Tibial artery (tissue), 4 donors: ENCODE data around the gene MYL11.
A peak's percentile ranks its signal among the peaks of the same experiment; 100 is the strongest.

Source experiments
- DNase-seq, 2 donors: peaks; one replicate each; pipeline ENCODE4 v3.0.0-alpha.2; 2019
- H3K27ac ChIP-seq, 2 donors: fragments of 200-600 bp; sonication (generic) in 1 of 2; 1 replicate in 1 of 2; 2 replicates in 1 of 2; pipeline ENCODE4 v1.5.1; 2018 to 2019; ENCODE audit warnings: mild to moderate bottlenecking in 1 of 2
- H3K27me3 ChIP-seq, 2 donors: fragments of 200-600 bp; sonication (generic) in 1 of 2; one replicate each; pipeline versions ENCODE4 v1.5.1 to v1.6.0; 2016 to 2019
- H3K36me3 ChIP-seq, 3 donors: fragments of 200-600 bp; sonication (generic) in 2 of 3; one replicate each; pipeline ENCODE4 v1.5.1; 2016 to 2019; ENCODE audit warnings: mild to moderate bottlenecking in 2 of 3
- H3K4me1 ChIP-seq, 4 donors: fragments of 200-600 bp; sonication (generic) in 2 of 4; 1 replicate in 3 of 4; 2 replicates in 1 of 4; pipeline ENCODE4 v1.5.1; 2016 to 2019
- H3K4me3 ChIP-seq, 2 donors: fragments of 200-600 bp; sonication (generic) in 1 of 2; 1 replicate in 1 of 2; 2 replicates in 1 of 2; pipeline ENCODE4 v1.5.1; 2018 to 2019; ENCODE audit warnings: mild to moderate bottlenecking in 2 of 2
- H3K9me3 ChIP-seq, 3 donors: fragments of 200-600 bp; sonication (generic) in 1 of 3; one replicate each; pipeline ENCODE4 v1.5.1; 2016 to 2019
- CTCF ChIP-seq, 2 experiments: fragments of 200-600 bp in 1 of 2; fragments of 450-650 bp in 1 of 2; IDR thresholded peaks; one replicate each; pipeline ENCODE4 v1.5.1; 2017 to 2019; ENCODE audit warnings: antibody characterized with exemption in 2 of 2, mild to moderate bottlenecking in 1 of 2, moderate library complexity in 1 of 2
- intact Hi-C: fragments of 100-400 bp; cut with DNase I; formaldehyde crosslinking; loops from one replicate; pipeline ENCODE4 v1.15.0; 2023; ENCODE audit warnings: low total_unique reads

Gene MYL11

GRCh38 chr16:30368792-30369090 is 5.9 kb upstream of the MYL11 start:
- H3K36me3 ChIP-seq: peaks cover 7 to 24% (median 22%) of the 10 kb centered on the region in 3 donors
- H3K9me3 ChIP-seq: no peaks in the 10 kb centered on the region
- intact Hi-C loops: no loop called here
- no peak for DNase-seq
- peak overlapping the region; percentile 75 to 78 for H3K27ac ChIP-seq
- H3K27me3 ChIP-seq: peaks cover 0 to 3% of the 10 kb centered on the region in 2 donors
- peaks cover 0 to 49% (median 31%) of the 10 kb centered on the region in 4 donors for H3K4me1 ChIP-seq
- peak overlapping the region; percentile 76 to 88 for H3K4me3 ChIP-seq
- TF ChIP-seq CTCF (IDR thresholded peaks at IDR 0.05): no peak

GRCh38 chr16:30369091-30369937 is 5.3 kb upstream of the MYL11 start:
- peaks cover 1 to 19% (median 16%) of the 10 kb centered on the region in 3 donors for H3K36me3 ChIP-seq
- peaks cover 0 to 3% of the 10 kb centered on the region in 2 donors for H3K27me3 ChIP-seq
- no peaks in the 10 kb centered on the region for H3K9me3 ChIP-seq
- peak overlapping the region; percentile 76 to 88 for H3K4me3 ChIP-seq
- intact Hi-C loops: no loop called here
- TF ChIP-seq CTCF (IDR thresholded peaks at IDR 0.05): no peak
- H3K27ac ChIP-seq: peak overlapping the region; percentile 75 to 78
- peaks cover 0 to 49% (median 31%) of the 10 kb centered on the region in 4 donors for H3K4me1 ChIP-seq
- DNase-seq: peak in 1 of 2 donors; percentile 76

GRCh38 chr16:30369938-30370455 is 4.6 kb upstream of the MYL11 start:
- DNase-seq: no peak
- no peaks in the 10 kb centered on the region for H3K9me3 ChIP-seq
- intact Hi-C loops: no loop called here
- H3K4me3 ChIP-seq: peak overlapping the region; percentile 76 to 88
- H3K4me1 ChIP-seq: peaks cover 0 to 47% (median 31%) of the 10 kb centered on the region in 4 donors
- peaks cover 0 to 3% of the 10 kb centered on the region in 2 donors for H3K27me3 ChIP-seq
- peak overlapping the region; percentile 75 to 78 for H3K27ac ChIP-seq
- peaks cover 0 to 12% (median 9%) of the 10 kb centered on the region in 3 donors for H3K36me3 ChIP-seq
- TF ChIP-seq CTCF (IDR thresholded peaks at IDR 0.05): peak in 1 of 2 experiments; percentile 21

- H3K36me3 ChIP-seq: peaks cover 0 to 5% (median 3%) of the 10 kb centered on the region in 3 donors
- intact Hi-C loops: no loop called here
- peaks cover 0 to 3% of the 10 kb centered on the region in 2 donors for H3K27me3 ChIP-seq
- DNase-seq: peak; percentile 98 to 100
- peaks cover 0 to 40% (median 27%) of the 10 kb centered on the region in 4 donors for H3K4me1 ChIP-seq
- peak; percentile 14 to 21 for TF ChIP-seq CTCF (IDR thresholded peaks at IDR 0.05)
- peak within 1 kb of the TSS; percentile 88 to 89 for H3K27ac ChIP-seq
- H3K4me3 ChIP-seq: peak within 1 kb of the TSS; percentile 76 to 88
- no peaks in the 10 kb centered on the region for H3K9me3 ChIP-seq
Observed at GRCh38 chr16:30370456-30371247, 4.0 kb upstream of the MYL11 start, which contains the start of gene TBC1D10B. TBC1D10B (minus strand) TSS chr16:30370494; CDS start chr16:30370183, 311 bp downstream.

GRCh38 chr16:30371248-30371816 is 3.3 kb upstream of the MYL11 start:
- intact Hi-C loops: no loop called here
- H3K4me3 ChIP-seq: peak overlapping the region; percentile 45 to 55
- no peak for DNase-seq
- H3K9me3 ChIP-seq: no peaks in the 10 kb centered on the region
- peaks cover 0 to 33% (median 25%) of the 10 kb centered on the region in 4 donors for H3K4me1 ChIP-seq
- H3K27ac ChIP-seq: peak overlapping the region; percentile 88 to 89
- no peaks in the 10 kb centered on the region for H3K36me3 ChIP-seq
- H3K27me3 ChIP-seq: peaks cover 0 to 3% of the 10 kb centered on the region in 2 donors
- TF ChIP-seq CTCF (IDR thresholded peaks at IDR 0.05): no peak
